H1 (cell line): Measurements from ENCODE around the gene DDX60. TPM values are rescaled to one million over a fixed set of nuclear protein-coding genes. Genes with fewer than 3 reads are reported as not detected.

Source experiments
- CTCF ChIA-PET: fragments of 300-600 bp; sonication (Branson Sonifier 250); formaldehyde crosslinking; loops from one replicate; lab custom pipeline; 2021; ENCODE audit not compliant: partially characterized antibody; lab: Charles Lee
- POLR2A ChIA-PET: fragments of 300-600 bp; sonication (Branson Sonifier 250); formaldehyde crosslinking; loops from one replicate; lab custom pipeline; 2021; ENCODE audit warnings: inconsistent platforms; ENCODE audit not compliant: partially characterized antibody; lab: Charles Lee
- DNase-seq, 2 experiments: peaks; one replicate each; pipeline versions ENCODE4 v3.0.0 to v3.0.0-alpha.2; 2010 to 2022; ENCODE audit warnings: low spot score in 2 of 2, low read depth in 1 of 2, mixed read lengths in 1 of 2
- FAIRE-seq: peaks from 2 replicates; lab custom pipeline; 2011; peaks lifted over from hg19 to GRCh38; lab: Jason Lieb, UNC
- H2AFZ ChIP-seq: 2 replicates; pipeline ENCODE4 v1.8.1; 2012; ENCODE audit warnings: low read length, inconsistent platforms
- H2AK5ac ChIP-seq: 2 replicates; pipeline ENCODE4 v1.6.1; 2013; ENCODE audit warnings: low read depth, low read length
- H2BK120ac ChIP-seq: replicated peaks from 2 replicates; pipeline ENCODE3; 2013; ENCODE audit warnings: low read depth, low read length, inconsistent platforms
- H2BK12ac ChIP-seq: 2 replicates; pipeline ENCODE4 v1.6.1; 2013; ENCODE audit warnings: low read depth, low read length
- H2BK15ac ChIP-seq: 2 replicates; pipeline ENCODE4 v1.6.1; 2013; ENCODE audit warnings: low read length
- H2BK20ac ChIP-seq: 2 replicates; pipeline ENCODE4 v1.6.1; 2013; ENCODE audit warnings: low read length
- H2BK5ac ChIP-seq: 2 replicates; pipeline ENCODE4 v1.6.1; 2013; ENCODE audit warnings: low read depth, low read length
- H3K14ac ChIP-seq: 2 replicates; pipeline ENCODE4 v1.6.1; 2013; ENCODE audit warnings: inconsistent platforms; ENCODE audit not compliant: insufficient read length
- H3K18ac ChIP-seq: 2 replicates; pipeline ENCODE4 v1.6.1; 2013; ENCODE audit warnings: low read length; ENCODE audit errors: extremely low read depth
- H3K23ac ChIP-seq: 2 replicates; pipeline ENCODE4 v1.6.1; 2013; ENCODE audit warnings: inconsistent platforms; ENCODE audit not compliant: insufficient read length
- H3K23me2 ChIP-seq: 2 replicates; pipeline ENCODE4 v1.6.1; 2013; ENCODE audit warnings: low read depth, low read length
- H3K27ac ChIP-seq: 2 replicates; pipeline ENCODE4 v1.6.1; 2011; ENCODE audit warnings: low read depth, low read length, inconsistent platforms
- H3K27me3 ChIP-seq, 4 experiments: replicated peaks in 1 of 4; 1 replicate in 1 of 4; 2 replicates in 3 of 4; pipeline versions ENCODE4 v1.6.1 to v1.8.1; 2011 to 2013; ENCODE audit warnings: low read length in 3 of 4, mild to moderate bottlenecking in 3 of 4, inconsistent platforms in 2 of 4, mixed read lengths in 2 of 4, moderate library complexity in 1 of 4; ENCODE audit not compliant: control insufficient read depth in 3 of 4, insufficient read depth in 3 of 4; ENCODE audit errors: extremely low read depth in 1 of 4
- H3K36me3 ChIP-seq, 4 experiments: 2 replicates each; pipeline versions ENCODE4 v1.6.1 to v1.8.1; 2011 to 2013; ENCODE audit warnings: mild to moderate bottlenecking in 4 of 4, low read length in 3 of 4, moderate library complexity in 2 of 4, control low read depth in 1 of 4, inconsistent platforms in 1 of 4; ENCODE audit not compliant: insufficient read depth in 4 of 4, control insufficient read depth in 2 of 4
- H3K4ac ChIP-seq: replicated peaks from 2 replicates; pipeline ENCODE3; 2013; ENCODE audit warnings: low read length, low read depth, mixed read lengths, inconsistent platforms; ENCODE audit not compliant: insufficient read length
- H3K4me1 ChIP-seq, 4 experiments: replicated peaks in 1 of 4; 1 replicate in 1 of 4; 2 replicates in 3 of 4; pipeline versions ENCODE4 v1.6.1 to v1.8.1; 2011 to 2013; ENCODE audit warnings: low read length in 3 of 4, inconsistent platforms in 2 of 4, mixed read lengths in 1 of 4; ENCODE audit not compliant: insufficient read depth in 4 of 4, control insufficient read depth in 3 of 4
- H3K4me2 ChIP-seq, 2 experiments: 2 replicates each; pipeline versions ENCODE4 v1.6.1 to v1.8.1; 2011 to 2013; ENCODE audit warnings: low read depth in 2 of 2, low read length in 2 of 2, control low read depth in 1 of 2, inconsistent platforms in 1 of 2, mild to moderate bottlenecking in 1 of 2; ENCODE audit not compliant: insufficient read depth in 1 of 2
- H3K4me3 ChIP-seq, 4 experiments: fragments of 200-600, 300-600 bp in 1 of 4; sonication (generic), shearing (Covaris generic), sonication (Bioruptor Twin) in 1 of 4; 2 replicates each; pipeline versions ENCODE4 v1.5.1 to v1.8.1; 2011 to 2016; ENCODE audit warnings: low read length in 4 of 4, low read depth in 3 of 4, control low read depth in 2 of 4, inconsistent platforms in 2 of 4, mild to moderate bottlenecking in 2 of 4, mixed read lengths in 1 of 4, moderate library complexity in 1 of 4; ENCODE audit not compliant: insufficient read depth in 2 of 4; ENCODE audit errors: extremely low read depth in 1 of 4
- H3K56ac ChIP-seq: replicated peaks from 2 replicates; pipeline ENCODE3; 2013; ENCODE audit warnings: low read depth, mild to moderate bottlenecking, mixed read lengths, low read length, inconsistent platforms; ENCODE audit not compliant: insufficient read length
- H3K79me1 ChIP-seq: 2 replicates; pipeline ENCODE4 v1.6.1; 2013; ENCODE audit warnings: low read depth, low read length, control low read depth
- H3K79me2 ChIP-seq, 2 experiments: 2 replicates each; pipeline versions ENCODE4 v1.6.1 to v1.8.1; 2012 to 2013; ENCODE audit warnings: low read length in 2 of 2, mild to moderate bottlenecking in 2 of 2, inconsistent platforms in 1 of 2; ENCODE audit not compliant: insufficient read depth in 2 of 2, control insufficient read depth in 1 of 2
- H3K9ac ChIP-seq, 4 experiments: replicated peaks in 1 of 4; 1 replicate in 1 of 4; 2 replicates in 3 of 4; pipeline versions ENCODE4 v1.6.1 to v1.8.1; 2011 to 2013; ENCODE audit warnings: low read depth in 3 of 4, low read length in 3 of 4, control low read depth in 2 of 4, mild to moderate bottlenecking in 2 of 4, moderate library complexity in 2 of 4, inconsistent platforms in 1 of 4; ENCODE audit errors: extremely low read depth in 1 of 4
- H3K9me3 ChIP-seq, 2 experiments: 2 replicates each; pipeline versions ENCODE4 v1.6.1 to v1.8.1; 2012 to 2013; ENCODE audit warnings: mild to moderate bottlenecking in 2 of 2, moderate library complexity in 2 of 2, control low read depth in 1 of 2, inconsistent platforms in 1 of 2, low read depth in 1 of 2, low read length in 1 of 2, mixed read lengths in 1 of 2; ENCODE audit not compliant: insufficient read depth in 2 of 2
- H4K20me1 ChIP-seq, 2 experiments: replicated peaks in 1 of 2; 2 replicates each; pipeline versions ENCODE3 to v1.8.1; 2011 to 2013; ENCODE audit warnings: inconsistent platforms in 2 of 2, low read length in 2 of 2, mild to moderate bottlenecking in 1 of 2; ENCODE audit not compliant: insufficient read depth in 2 of 2, control insufficient read depth in 1 of 2
- H4K5ac ChIP-seq: 2 replicates; pipeline ENCODE4 v1.6.1; 2013; ENCODE audit warnings: low read length, low read depth, mixed read lengths, inconsistent platforms; ENCODE audit not compliant: insufficient read length
- H4K8ac ChIP-seq: 2 replicates; pipeline ENCODE4 v1.8.0; 2013; ENCODE audit warnings: mild to moderate bottlenecking, moderate library complexity, low read length, inconsistent platforms; ENCODE audit not compliant: insufficient read depth; ENCODE audit errors: extremely low read depth
- H4K91ac ChIP-seq: replicated peaks from 2 replicates; pipeline ENCODE3; 2013; ENCODE audit warnings: low read length, mixed read lengths, inconsistent platforms; ENCODE audit not compliant: insufficient read length
- CEBPB ChIP-seq: IDR thresholded peaks from 2 replicates; pipeline ENCODE4 v1.6.1; 2012; ENCODE audit warnings: low read depth, low read length
- CHD1 ChIP-seq: IDR thresholded peaks from 2 replicates; pipeline ENCODE4 v1.6.1; 2012; ENCODE audit warnings: low read depth, low read length, improper control_type of control experiment
- EP300 ChIP-seq, 2 experiments: IDR thresholded peaks; 1 replicate in 1 of 2; 2 replicates in 1 of 2; pipeline ENCODE4 v1.6.1; 2011 to 2012; ENCODE audit warnings: low read depth in 2 of 2, low read length in 2 of 2, mild to moderate bottlenecking in 2 of 2, borderline replicate concordance in 1 of 2, inconsistent platforms in 1 of 2, moderate library complexity in 1 of 2
- GTF2F1 ChIP-seq: IDR thresholded peaks from 2 replicates; pipeline ENCODE4 v1.6.1; 2012; ENCODE audit warnings: low read depth, low read length, improper control_type of control experiment, borderline replicate concordance
- JUN ChIP-seq: IDR thresholded peaks from 2 replicates; pipeline ENCODE4 v1.6.1; 2011; ENCODE audit warnings: low read depth, mild to moderate bottlenecking, improper control_type of control experiment, low read length
- PHF8 ChIP-seq: fragments of 200-600 bp; sonication (generic); conservative IDR thresholded peaks from 2 replicates; pipeline ENCODE4 v1.7.1; 2012; ENCODE audit warnings: low read depth, mild to moderate bottlenecking, inconsistent platforms, low read length, moderate library complexity
- POLR2AphosphoS5 ChIP-seq: IDR thresholded peaks from 2 replicates; pipeline ENCODE4 v1.6.1; 2011; ENCODE audit warnings: low read depth, low read length
- RBBP5 ChIP-seq: IDR thresholded peaks from 2 replicates; pipeline ENCODE4 v1.7.1; 2012; ENCODE audit warnings: low read depth, mild to moderate bottlenecking, inconsistent platforms, low read length, moderate library complexity, borderline replicate concordance
- SUZ12 ChIP-seq: fragments of 200-600 bp; sonication (generic); IDR thresholded peaks from 2 replicates; pipeline ENCODE4 v1.6.1; 2012; ENCODE audit warnings: mild to moderate bottlenecking, inconsistent platforms, low read length, moderate library complexity, mixed read lengths
- YY1 ChIP-seq: IDR thresholded peaks from 2 replicates; pipeline ENCODE4 v1.6.1; 2011; ENCODE audit warnings: low read depth, mild to moderate bottlenecking, low read length
- WGBS, 2 experiments: shearing (Covaris generic) in 1 of 2; methylation state at CpG; one replicate each; pipeline versions ENCODE4 v1.1.6 to v1.1.7; 2013 to 2015; ENCODE audit warnings: low lambda C conversion rate in 2 of 2, mixed read lengths in 2 of 2, inconsistent platforms in 1 of 2, low coverage in 1 of 2, missing lambda C conversion rate in 1 of 2; ENCODE audit not compliant: insufficient replicate concordance in 2 of 2, insufficient coverage in 1 of 2, insufficient read length in 1 of 2; ENCODE audit errors: extremely low coverage in 1 of 2, missing lambda C conversion rate in 1 of 2; 5-methylcytosine and 5-hydroxymethylcytosine counted together
- polyA plus RNA-seq, 7 experiments: library from polyadenylated mRNA; depleted of rRNA in 3 of 7; stranded (reverse) in 5 of 7; unstranded in 2 of 7; fragments of >200 nt in 5 of 7; fragments of 200-250 nt in 2 of 7; gene quantifications; 1 replicate in 5 of 7; 2 replicates in 1 of 7; 4 replicates in 1 of 7; pipeline versions ENCODE4 v1.2.1 to v1.2.3, GENCODE V29; 2011 to 2013; ENCODE audit warnings: missing spikeins in 2 of 7, mixed read lengths in 2 of 7
- total RNA-seq: library from RNA; stranded (reverse); fragmentation: NEBNext Ultra II Directional; extraction: Animal tissue kit (Norgen Biotek cat#: 25700); gene quantifications from 2 replicates; pipeline ENCODE4 v1.2.1, GENCODE V29; 2021
- TF ChIP-seq, protein P1 (sequence below): IDR thresholded peaks from 2 replicates; pipeline ENCODE4 v1.6.1; 2012; ENCODE audit warnings: inconsistent platforms
- TF ChIP-seq, protein P2 (sequence below): IDR thresholded peaks from 2 replicates; pipeline ENCODE4 v1.6.1; 2012; ENCODE audit warnings: low read length, inconsistent platforms

DDX60 gene
- total and polyA plus RNA-seq, 2 of the 8 experiments (the other 6 are each of a cell fraction or from before 2014, with no cell fraction given): 1.00 to 1.6 TPM

DNA sequence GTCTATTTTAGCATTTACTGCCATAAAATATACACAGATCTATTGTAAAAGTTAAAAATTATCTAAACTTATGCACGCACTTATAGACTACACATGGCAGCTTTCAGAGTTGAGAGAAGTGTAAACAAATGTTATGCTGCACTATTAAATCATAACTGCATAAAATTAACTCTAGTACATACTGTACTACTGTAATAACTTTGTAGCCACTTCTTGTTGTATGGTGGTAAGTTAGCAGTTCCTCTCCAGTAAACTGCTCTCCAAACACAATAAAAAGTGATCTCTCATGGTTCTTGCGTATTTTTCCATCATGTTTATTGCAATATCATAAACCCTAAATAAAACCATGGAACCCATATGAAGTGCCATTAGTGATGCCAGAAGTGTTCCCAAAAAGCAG is 9.6 kb downstream of the DDX60 start:
- H3K18ac ChIP-seq: no peak overlapping the region
- H4K5ac ChIP-seq: no peak overlapping the region
- no peak overlapping the region for H3K56ac ChIP-seq
- H2BK20ac ChIP-seq: no peak overlapping the region
- ChIA-PET CTCF (no interaction called here), POLR2A (no interaction called here)
- no peak overlapping the region for H3K14ac ChIP-seq
- H3K4me3 ChIP-seq: no peak overlapping the region
- H4K91ac ChIP-seq: no peak overlapping the region
- H3K9me3 ChIP-seq: no peaks in the 10 kb centered on the region
- no peak overlapping the region for H3K9ac ChIP-seq
- FAIRE-seq (no peak), DNase-seq (no peak)
- H2AFZ ChIP-seq: no peak overlapping the region
- H4K8ac ChIP-seq: no peak overlapping the region
- H3K36me3 ChIP-seq: no peaks in the 10 kb centered on the region
- no peak overlapping the region for H2BK15ac ChIP-seq
- no peak overlapping the region for H2BK12ac ChIP-seq
- H2AK5ac ChIP-seq: no peak overlapping the region
- no peak overlapping the region for H3K4ac ChIP-seq
- H3K27me3 ChIP-seq: no peaks in the 10 kb centered on the region
- H3K4me2 ChIP-seq: no peak overlapping the region
- H3K23ac ChIP-seq: no peak overlapping the region
- H3K79me2 ChIP-seq: no peaks in the 10 kb centered on the region
- peaks cover 0 to 2% (median 0%) of the 10 kb centered on the region in 4 experiments; a peak in 1 of 7 replicates for H3K4me1 ChIP-seq
- no peak overlapping the region for H2BK5ac ChIP-seq
- no peaks in the 10 kb centered on the region for H4K20me1 ChIP-seq
- H3K23me2 ChIP-seq: no peaks in the 10 kb centered on the region
- H3K27ac ChIP-seq: no peak overlapping the region
- 89% methylated on average over 2 of the region's 2 CpGs; no CpG with 5 or more reads in 1 of the 2 experiments for WGBS, 2 experiments
- H2BK120ac ChIP-seq: no peak overlapping the region
- H3K79me1 ChIP-seq: no peaks in the 10 kb centered on the region
- TF ChIP-seq, protein P1, sequence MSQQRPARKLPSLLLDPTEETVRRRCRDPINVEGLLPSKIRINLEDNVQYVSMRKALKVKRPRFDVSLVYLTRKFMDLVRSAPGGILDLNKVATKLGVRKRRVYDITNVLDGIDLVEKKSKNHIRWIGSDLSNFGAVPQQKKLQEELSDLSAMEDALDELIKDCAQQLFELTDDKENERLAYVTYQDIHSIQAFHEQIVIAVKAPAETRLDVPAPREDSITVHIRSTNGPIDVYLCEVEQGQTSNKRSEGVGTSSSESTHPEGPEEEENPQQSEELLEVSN: no peak
- TF ChIP-seq, protein P2, sequence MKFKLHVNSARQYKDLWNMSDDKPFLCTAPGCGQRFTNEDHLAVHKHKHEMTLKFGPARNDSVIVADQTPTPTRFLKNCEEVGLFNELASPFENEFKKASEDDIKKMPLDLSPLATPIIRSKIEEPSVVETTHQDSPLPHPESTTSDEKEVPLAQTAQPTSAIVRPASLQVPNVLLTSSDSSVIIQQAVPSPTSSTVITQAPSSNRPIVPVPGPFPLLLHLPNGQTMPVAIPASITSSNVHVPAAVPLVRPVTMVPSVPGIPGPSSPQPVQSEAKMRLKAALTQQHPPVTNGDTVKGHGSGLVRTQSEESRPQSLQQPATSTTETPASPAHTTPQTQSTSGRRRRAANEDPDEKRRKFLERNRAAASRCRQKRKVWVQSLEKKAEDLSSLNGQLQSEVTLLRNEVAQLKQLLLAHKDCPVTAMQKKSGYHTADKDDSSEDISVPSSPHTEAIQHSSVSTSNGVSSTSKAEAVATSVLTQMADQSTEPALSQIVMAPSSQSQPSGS: no peak
- no peak for TF ChIP-seq SUZ12
- no peak for TF ChIP-seq JUN
- TF ChIP-seq CEBPB: no peak
- no peak for TF ChIP-seq POLR2AphosphoS5
- no peak for TF ChIP-seq CHD1
- no peak for TF ChIP-seq PHF8
- no peak for TF ChIP-seq EP300 (IDR thresholded peaks at IDR 0.05; ENCODE audit: borderline replicate concordance in 1 of 2, low read depth in 2 of 2, low read length in 2 of 2)
- no peak for TF ChIP-seq YY1
- no peak for TF ChIP-seq GTF2F1
- no peak for TF ChIP-seq RBBP5
